Fibroblast of mammary gland (primary cell): ENCODE measurements around the gene INVS.

Experiments used
- DNase-seq: peaks from one replicate; pipeline ENCODE4 v3.0.0-alpha.2; 2010; ENCODE audit warnings: low read depth
- H3K4me3 ChIP-seq: 2 replicates; pipeline ENCODE4 v1.5.1; 2011; ENCODE audit warnings: low read depth, mild to moderate bottlenecking, low read length, moderate library complexity; ENCODE audit not compliant: control insufficient read depth
- CTCF ChIP-seq: conservative IDR thresholded peaks from 2 replicates; pipeline ENCODE4 v1.5.1; 2011; ENCODE audit warnings: low read depth, low read length, inconsistent platforms; ENCODE audit not compliant: control insufficient read depth, insufficient read depth

Gene INVS

GRCh38 chr9:100284247-100284646 is 185.2 kb downstream of the INVS start:
- H3K4me3 ChIP-seq: no peak overlapping the region
- DNase-seq: no peak
- TF ChIP-seq CTCF: no peak

- H3K4me3 ChIP-seq: no peak overlapping the region
- no peak for DNase-seq
- TF ChIP-seq CTCF: no peak
Observed at GRCh38 chr9:100285080-100285479, 186.0 kb downstream of the INVS start.

GRCh38 chr9:100285601-100286000 is 186.6 kb downstream of the INVS start:
- H3K4me3 ChIP-seq: no peak overlapping the region
- TF ChIP-seq CTCF: no peak
- DNase-seq: no peak

DNA sequence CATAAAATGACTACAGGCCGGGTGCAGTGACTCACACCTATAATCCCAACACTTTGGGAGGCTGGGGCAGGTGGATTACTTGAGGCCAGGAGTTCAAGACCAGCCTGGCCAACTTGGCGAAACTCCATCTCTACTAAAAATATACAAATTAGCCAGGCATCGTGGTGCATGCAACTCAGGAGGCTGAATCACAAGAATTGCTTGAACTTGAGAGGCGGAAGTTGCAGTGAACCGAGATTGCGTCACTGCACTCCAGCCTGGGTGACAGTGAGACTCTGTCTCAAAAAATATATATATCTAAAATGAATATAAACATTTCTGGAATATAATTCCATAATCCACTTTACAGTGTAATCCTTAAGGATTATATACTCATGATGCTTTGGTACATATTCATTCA is 187.2 kb downstream of the INVS start:
- H3K4me3 ChIP-seq: no peak overlapping the region
- no peak for TF ChIP-seq CTCF
- no peak for DNase-seq

DNA sequence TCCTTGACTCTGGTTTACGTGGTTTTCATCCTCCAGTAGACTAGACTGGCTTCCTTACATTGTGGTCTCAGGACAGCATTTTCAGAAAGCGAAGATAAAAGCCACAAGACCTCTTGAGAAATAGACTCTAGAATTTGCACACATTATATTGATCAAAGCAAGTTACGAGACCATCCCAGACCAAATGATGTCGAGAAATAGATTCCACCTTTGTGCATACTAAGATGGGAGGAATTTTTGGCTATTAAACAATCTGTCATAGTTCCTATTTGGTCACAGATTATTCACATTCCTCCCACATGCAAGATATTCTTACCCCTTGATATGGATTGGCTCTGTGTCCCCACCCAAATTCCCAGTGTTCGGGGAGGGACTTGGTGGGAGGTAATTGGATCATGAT is 188.1 kb downstream of the INVS start:
- TF ChIP-seq CTCF: no peak
- no peak for DNase-seq
- no peak overlapping the region for H3K4me3 ChIP-seq

GRCh38 chr9:100290714-100291113 is 191.7 kb downstream of the INVS start:
- H3K4me3 ChIP-seq: no peak overlapping the region
- no peak for DNase-seq
- no peak for TF ChIP-seq CTCF

- no peak for TF ChIP-seq CTCF
- DNase-seq: no peak
- no peak overlapping the region for H3K4me3 ChIP-seq
Observed at GRCh38 chr9:100292414-100292813, 193.4 kb downstream of the INVS start.
